ENCODE data around the gene SH3GLB1.

GRCh38 chr1:86760199-86760598 is 55.8 kb downstream of the SH3GLB1 start:
- TF ChIP-seq GATA2 (IDR thresholded peaks at IDR 0.05; ENCODE audit: low read depth, low read length), result no peak
- no peak for TF ChIP-seq GATA3 (IDR thresholded peaks at IDR 0.05; ENCODE audit: low read depth, low read length)
